Urinary bladder (tissue), 4 donors: ENCODE results near the gene NUP188. TPM values are rescaled to one million over a fixed set of nuclear protein-coding genes. Genes with fewer than 3 reads are reported as not detected.
A peak's percentile ranks its signal among the peaks of the same experiment; 100 is the strongest.
"Not testable (repeated sequence)": the region's sequence is repeated elsewhere in the genome, so short reads cannot be mapped to it uniquely, and the experiment has no call there.

ENCODE experiments used
- DNase-seq: peaks from one replicate; pipeline ENCODE4 v3.0.0-alpha.2; 2015; ENCODE audit errors: extremely low spot score
- H3K27ac ChIP-seq: one replicate; pipeline ENCODE4 v1.5.1; 2013; ENCODE audit warnings: low read depth, mild to moderate bottlenecking, moderate library complexity
- H3K36me3 ChIP-seq: one replicate; pipeline ENCODE4 v1.6.1; 2013; ENCODE audit warnings: mild to moderate bottlenecking, moderate library complexity; ENCODE audit not compliant: insufficient read depth
- H3K4me1 ChIP-seq: one replicate; pipeline ENCODE4 v1.6.1; 2013; ENCODE audit warnings: mild to moderate bottlenecking, moderate library complexity; ENCODE audit not compliant: insufficient read depth
- H3K4me3 ChIP-seq: one replicate; pipeline ENCODE4 v1.5.1; 2013; ENCODE audit warnings: low read depth, low read length
- WGBS: extraction: QIAGEN DNeasy Blood & Tissue Kit; methylation state at CpG from one replicate; pipeline ENCODE4 v1.1.7; 2013; 5-methylcytosine and 5-hydroxymethylcytosine counted together
- polyA plus RNA-seq: library from polyadenylated mRNA; stranded (reverse); fragments of 200-250 nt; gene quantifications from one replicate; pipeline ENCODE4 v1.2.3, GENCODE V29; 2013
- total RNA-seq: library from RNA; depleted of rRNA; stranded (reverse); fragments of >200 nt; gene quantifications from one replicate; pipeline ENCODE4 v1.2.3, GENCODE V29; 2014
- donor health status: healthy with polysubstance abuse.
- donor health status: healthy.

The NUP188 gene
- total and polyA plus RNA-seq, 2 donors: 20.3 to 43.1 TPM

DNA sequence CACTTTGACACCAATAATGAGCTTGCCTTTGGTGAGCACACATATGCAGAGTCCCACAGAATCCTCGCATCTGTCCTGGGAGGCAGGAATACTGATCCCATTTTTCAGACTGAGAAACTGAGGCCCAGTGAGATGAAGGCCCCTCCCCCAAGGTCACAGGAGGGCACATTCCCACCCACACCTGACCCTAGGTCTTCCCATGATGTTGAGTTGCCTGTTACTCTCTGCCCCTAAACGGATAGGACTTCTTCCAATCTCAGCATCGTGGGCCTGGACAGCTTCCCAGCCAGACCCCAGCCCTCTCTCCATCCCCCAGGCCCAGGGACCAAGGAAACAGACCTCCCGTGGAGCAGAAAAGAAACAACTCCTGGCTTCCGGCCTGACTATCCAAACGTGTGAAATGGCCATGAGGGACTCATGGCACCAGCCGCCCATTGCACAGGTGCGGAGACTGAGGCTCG lies 79.8 kb downstream of the NUP188 start:
- DNase-seq: no peak
- peak overlapping the region; percentile 53 for H3K27ac ChIP-seq
- H3K4me1 ChIP-seq: no peaks in the 10 kb centered on the region
- WGBS: 31% methylated on average over 9 of the region's 9 CpGs
- peak overlapping the region; percentile 69 for H3K4me3 ChIP-seq
- no peaks in the 10 kb centered on the region for H3K36me3 ChIP-seq

DNA sequence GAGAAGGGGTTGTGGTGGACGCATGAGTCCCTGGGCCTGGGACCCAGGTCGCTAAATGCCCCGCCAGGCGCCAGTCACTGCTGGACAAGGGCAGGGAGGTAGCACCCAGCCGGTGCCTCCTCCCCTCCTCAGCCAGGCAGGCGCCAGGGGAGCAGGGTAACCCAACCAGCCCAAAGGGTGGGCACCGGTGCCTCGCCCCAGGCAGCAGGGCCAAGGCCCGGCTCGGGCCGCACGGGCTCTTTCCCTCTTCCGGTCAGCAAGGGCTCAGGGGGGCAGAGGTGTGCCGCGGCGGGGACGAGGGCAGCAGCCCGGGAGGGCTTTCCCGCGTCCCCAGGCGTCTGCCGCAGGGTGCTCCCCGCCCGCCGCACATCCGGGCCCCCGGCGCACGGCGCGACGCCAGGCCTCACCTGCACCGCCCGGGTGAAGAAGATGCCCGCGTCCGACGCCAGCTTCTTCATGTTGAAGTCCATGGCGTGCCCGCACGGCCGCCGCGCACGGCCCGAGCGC lies 80.2 kb downstream of the NUP188 start:
- 1% methylated on average over 47 of the region's 47 CpGs for WGBS
- H3K4me3 ChIP-seq: peak overlapping the region; percentile 69
- H3K36me3 ChIP-seq: no peaks in the 10 kb centered on the region
- no peak for DNase-seq
- peak overlapping the region; percentile 53 for H3K27ac ChIP-seq
- H3K4me1 ChIP-seq: no peaks in the 10 kb centered on the region

DNA sequence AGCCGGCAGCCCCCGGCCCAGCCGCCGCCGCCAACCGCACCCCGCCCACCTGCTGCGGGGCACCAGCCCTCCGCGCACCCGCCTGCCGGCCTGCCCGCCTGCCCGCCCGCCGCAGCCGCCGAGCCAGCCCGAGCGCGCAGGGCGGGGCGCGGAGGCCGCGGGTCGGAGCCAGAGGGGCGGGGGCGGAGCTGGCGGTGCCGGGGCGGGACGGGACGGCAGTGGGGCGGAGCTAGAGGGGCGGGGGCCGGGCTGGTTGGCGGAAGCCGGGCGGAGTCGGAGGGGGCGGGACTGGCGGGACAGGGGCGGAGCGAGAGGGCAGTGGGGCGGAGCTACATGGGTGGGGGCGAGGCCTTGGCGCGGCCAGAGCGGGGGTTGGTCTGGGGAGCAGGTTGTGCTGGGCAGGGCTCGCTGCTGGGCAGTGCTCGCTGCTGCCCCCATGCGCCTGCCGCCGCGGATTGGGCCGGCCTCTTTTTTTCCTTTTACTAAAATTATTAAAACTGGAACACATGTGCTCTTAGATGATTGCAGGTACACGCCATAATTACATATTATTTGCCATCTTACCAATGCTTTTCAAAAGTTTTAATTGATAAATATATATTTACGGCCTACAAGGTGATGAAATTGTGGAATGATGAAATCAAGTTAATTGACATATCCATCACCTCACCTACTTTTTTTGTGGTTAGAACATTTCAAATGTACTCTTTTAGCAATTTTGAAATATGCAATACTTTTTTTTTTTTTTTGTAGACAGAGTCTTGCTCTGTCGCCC lies 80.9 kb downstream of the NUP188 start, which contains the start of gene SH3GLB2:
SH3GLB2 (minus strand) TSS at position 140 of the 775 bp plus-strand sequence. CDS start 177 bp downstream, outside the sequence.
- H3K4me3 ChIP-seq: peak within 1 kb of the TSS; percentile 69
- H3K27ac ChIP-seq: peak within 1 kb of the TSS; percentile 53
- 3% methylated on average over 59 of the region's 60 CpGs for WGBS
- no peaks in the 10 kb centered on the region for H3K36me3 ChIP-seq
- H3K4me1 ChIP-seq: no peaks in the 10 kb centered on the region
- peak; percentile 86 for DNase-seq

DNA sequence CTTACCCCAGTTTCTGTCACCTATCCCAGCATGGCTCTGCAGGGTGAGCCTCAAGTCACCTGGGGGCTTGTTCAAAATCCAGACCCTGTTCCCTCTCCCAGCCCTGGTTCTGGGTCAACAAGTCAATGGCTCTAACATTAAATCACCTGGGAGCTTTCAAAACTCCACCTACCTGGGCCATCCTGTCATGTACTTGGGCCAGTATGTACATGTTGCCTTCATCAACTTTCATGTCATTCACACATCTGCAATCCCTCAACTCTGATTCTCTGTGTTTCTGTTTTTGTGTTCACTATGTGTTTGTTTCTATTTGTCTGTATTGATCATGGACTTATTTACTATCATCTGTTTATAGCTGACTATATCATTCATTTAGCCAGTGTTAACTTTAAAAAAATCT lies 82.7 kb downstream of the NUP188 start:
- H3K36me3 ChIP-seq: no peaks in the 10 kb centered on the region

GRCh38 chr9:129031514-129031913 lies 84.0 kb downstream of the NUP188 start:
- no peak for DNase-seq
- Histone ChIP-seq H3K4me3 (no peak overlapping the region), H3K36me3 (no peaks in the 10 kb centered on the region), H3K4me1 (no peaks in the 10 kb centered on the region), H3K27ac (no peak overlapping the region)
- 64% methylated on average over 4 of the region's 4 CpGs for WGBS

More for the DNA sequence above, 82.7 kb downstream of the NUP188 start:
- Histone ChIP-seq H3K27ac (no peak overlapping the region), H3K4me1 (no peaks in the 10 kb centered on the region), H3K4me3 (no peak overlapping the region)
- DNase-seq: no peak

GRCh38 chr9:129032541-129033159 lies 85.2 kb downstream of the NUP188 start:
- Histone ChIP-seq H3K36me3 (no peaks in the 10 kb centered on the region), H3K4me1 (peaks cover under 1% of the 10 kb centered on the region), H3K4me3 (no peak overlapping the region), H3K27ac (no peak overlapping the region)
- WGBS: 83% methylated on average over 12 of the region's 12 CpGs
- DNase-seq: no peak

- WGBS: 89% methylated on average over 8 of the region's 8 CpGs
- no peaks in the 10 kb centered on the region for H3K36me3 ChIP-seq
- DNase-seq: no peak
- peaks cover 2% of the 10 kb centered on the region for H3K4me1 ChIP-seq
- no peak overlapping the region for H3K4me3 ChIP-seq
- no peak overlapping the region for H3K27ac ChIP-seq
These were observed 85.7 kb downstream of the NUP188 start for GRCh38 chr9:129033216-129033615.

DNA sequence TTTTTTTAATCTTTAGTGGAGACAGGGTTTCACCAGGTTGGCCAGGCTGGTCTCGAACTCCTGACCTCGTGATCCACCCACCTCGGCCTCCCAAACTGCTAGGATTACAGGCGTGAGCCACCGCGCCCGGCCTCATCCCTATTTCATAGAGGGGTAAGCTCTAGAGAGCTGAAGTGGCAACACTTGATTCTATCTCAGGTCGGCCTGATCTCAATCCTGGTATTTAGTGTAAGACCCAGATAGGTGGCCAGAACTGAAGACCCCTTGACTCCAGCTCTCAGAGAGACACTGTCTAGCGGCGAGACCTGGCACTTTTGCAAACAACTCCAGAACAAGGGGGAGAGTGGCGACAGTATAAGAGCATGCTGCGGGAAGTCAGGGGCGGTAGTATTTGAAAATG lies 88.3 kb downstream of the NUP188 start:
- DNase-seq, H3K36me3 ChIP-seq, H3K4me3 ChIP-seq, H3K4me1 ChIP-seq, H3K27ac ChIP-seq: not testable (repeated sequence)
- WGBS: 47% methylated on average over 13 of the region's 13 CpGs

GRCh38 chr9:129036241-129036922 lies 88.9 kb downstream of the NUP188 start, which contains the start of gene MIGA2:
MIGA2 (plus strand) TSS chr9:129036626; CDS start chr9:129040595, 3,969 bp downstream.
- peak within 1 kb of the TSS; percentile 84 for H3K4me3 ChIP-seq
- H3K4me1 ChIP-seq: peaks cover 2% of the 10 kb centered on the region
- no peaks in the 10 kb centered on the region for H3K36me3 ChIP-seq
- peak within 1 kb of the TSS; percentile 55 for H3K27ac ChIP-seq
- peak; percentile 96 for DNase-seq
- under 1% methylated on average over 49 of the region's 49 CpGs for WGBS

- H3K36me3 ChIP-seq: no peaks in the 10 kb centered on the region
- WGBS: 8% methylated on average over 32 of the region's 32 CpGs
- H3K4me3 ChIP-seq: peak overlapping the region; percentile 84
- H3K27ac ChIP-seq: no peak overlapping the region
- no peak for DNase-seq
- H3K4me1 ChIP-seq: peaks cover 2% of the 10 kb centered on the region
These were observed 89.6 kb downstream of the NUP188 start for GRCh38 chr9:129036923-129037766.

DNA sequence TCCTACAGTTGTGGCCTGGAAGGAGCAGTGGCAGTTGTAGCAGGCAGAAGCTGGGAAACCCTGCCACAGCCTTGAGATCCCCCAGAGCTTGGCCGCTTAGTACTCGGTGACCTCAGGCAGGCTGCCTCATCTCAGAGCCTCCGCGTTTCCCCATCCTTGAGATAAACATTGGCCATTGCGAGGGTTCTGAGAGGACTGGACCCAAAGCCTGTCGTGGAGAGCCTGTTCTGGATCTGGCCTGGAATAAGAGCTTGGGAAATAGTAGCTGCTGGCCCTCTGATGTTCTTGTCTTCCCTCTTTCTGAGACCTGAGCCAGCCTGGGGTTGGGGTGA lies 90.2 kb downstream of the NUP188 start:
- Histone ChIP-seq H3K36me3 (no peaks in the 10 kb centered on the region), H3K4me1 (peaks cover 2% of the 10 kb centered on the region), H3K27ac (no peak overlapping the region), H3K4me3 (peak overlapping the region; percentile 84)
- 28% methylated on average over 6 of the region's 6 CpGs for WGBS
- DNase-seq: no peak

GRCh38 chr9:129038109-129038852 lies 90.8 kb downstream of the NUP188 start:
- H3K36me3 ChIP-seq: no peaks in the 10 kb centered on the region
- H3K4me1 ChIP-seq: peaks cover 2% of the 10 kb centered on the region
- no peak overlapping the region for H3K4me3 ChIP-seq
- peak overlapping the region; percentile 2 for H3K27ac ChIP-seq
- DNase-seq: no peak
- WGBS: 66% methylated on average over 8 of the region's 8 CpGs
